GM21367 (cell line): ENCODE results near the gene CACNA1E.
"Not testable (repeated sequence)": the region's sequence is repeated elsewhere in the genome, so short reads cannot be mapped to it uniquely, and the experiment has no call there.

ENCODE experiments used
- ATAC-seq: cut with Tn5 transposase; IDR thresholded peaks from one replicate; pipeline ENCODE4 v1.9.1; 2021; ENCODE audit not compliant: unreplicated experiment

The CACNA1E gene

DNA sequence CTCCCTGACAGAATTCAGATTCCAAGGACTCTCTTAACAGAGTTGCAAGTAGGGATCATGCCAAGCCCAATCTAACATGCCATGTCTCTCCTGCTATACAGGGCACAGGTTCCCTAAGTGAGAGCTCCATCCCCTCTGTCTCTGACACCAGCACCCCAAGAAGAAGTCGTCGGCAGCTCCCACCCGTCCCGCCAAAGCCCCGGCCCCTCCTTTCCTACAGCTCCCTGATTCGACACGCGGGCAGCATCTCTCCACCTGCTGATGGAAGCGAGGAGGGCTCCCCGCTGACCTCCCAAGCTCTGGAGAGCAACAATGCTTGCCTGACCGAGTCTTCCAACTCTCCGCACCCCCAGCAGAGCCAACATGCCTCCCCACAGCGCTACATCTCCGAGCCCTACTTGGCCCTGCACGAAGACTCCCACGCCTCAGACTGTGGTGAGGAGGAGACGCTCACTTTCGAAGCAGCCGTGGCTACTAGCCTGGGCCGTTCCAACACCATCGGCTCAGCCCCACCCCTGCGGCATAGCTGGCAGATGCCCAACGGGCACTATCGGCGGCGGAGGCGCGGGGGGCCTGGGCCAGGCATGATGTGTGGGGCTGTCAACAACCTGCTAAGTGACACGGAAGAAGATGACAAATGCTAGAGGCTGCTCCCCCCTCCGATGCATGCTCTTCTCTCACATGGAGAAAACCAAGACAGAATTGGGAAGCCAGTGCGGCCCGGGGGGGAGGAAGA is 315.0 kb downstream of the CACNA1E start:
- ATAC-seq, result no peak

GRCh38 chr1:181801617-181802016 is 318.3 kb downstream of the CACNA1E start:
- no peak for ATAC-seq

DNA sequence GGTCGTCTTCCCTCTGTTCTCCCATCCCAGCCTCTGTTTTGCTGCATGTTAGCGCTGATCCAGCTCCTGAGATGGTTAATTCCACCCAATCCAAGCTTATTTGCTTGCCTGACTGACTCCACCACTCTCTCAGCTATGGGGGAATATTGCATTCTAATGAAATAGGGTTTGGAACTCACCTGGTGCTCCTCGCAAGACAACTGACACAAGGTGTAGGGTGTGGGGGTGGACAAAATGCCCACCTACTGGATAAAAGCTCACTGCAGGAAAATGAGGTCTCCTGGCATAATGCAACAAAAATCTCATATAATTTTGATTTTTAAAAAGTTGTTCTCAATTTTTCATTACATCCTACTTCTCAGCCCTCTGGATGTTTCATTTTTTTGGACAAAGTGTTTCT is 319.1 kb downstream of the CACNA1E start:
- no peak for ATAC-seq

DNA sequence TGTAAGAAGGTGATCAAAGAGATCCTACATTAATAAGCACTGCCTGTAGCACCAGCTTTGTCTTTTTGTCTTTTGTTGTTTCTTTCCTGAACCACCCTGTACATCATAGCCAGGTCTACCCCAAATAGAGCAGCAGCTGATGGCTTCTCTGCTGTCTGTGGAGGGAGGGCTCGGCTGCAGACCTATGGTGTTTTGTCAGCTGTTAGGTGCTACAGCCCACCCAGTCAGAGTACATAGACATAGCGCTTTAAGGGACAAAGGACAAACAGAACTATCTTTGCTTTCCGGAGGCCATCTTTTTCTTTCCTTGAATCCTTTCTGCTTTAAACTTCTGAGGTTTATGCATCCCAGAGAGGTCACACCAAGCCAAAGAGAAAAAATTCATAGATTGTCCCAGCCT is 320.1 kb downstream of the CACNA1E start:
- no peak for ATAC-seq

- no peak for ATAC-seq
Measured at GRCh38 chr1:181804989-181805388, 321.7 kb downstream of the CACNA1E start.

GRCh38 chr1:181806746-181807145 is 323.4 kb downstream of the CACNA1E start:
- ATAC-seq, result no peak

GRCh38 chr1:181807251-181807650 is 323.9 kb downstream of the CACNA1E start:
- no peak for ATAC-seq

- ATAC-seq, result no peak
Measured at GRCh38 chr1:181809991-181810545, 326.8 kb downstream of the CACNA1E start.

DNA sequence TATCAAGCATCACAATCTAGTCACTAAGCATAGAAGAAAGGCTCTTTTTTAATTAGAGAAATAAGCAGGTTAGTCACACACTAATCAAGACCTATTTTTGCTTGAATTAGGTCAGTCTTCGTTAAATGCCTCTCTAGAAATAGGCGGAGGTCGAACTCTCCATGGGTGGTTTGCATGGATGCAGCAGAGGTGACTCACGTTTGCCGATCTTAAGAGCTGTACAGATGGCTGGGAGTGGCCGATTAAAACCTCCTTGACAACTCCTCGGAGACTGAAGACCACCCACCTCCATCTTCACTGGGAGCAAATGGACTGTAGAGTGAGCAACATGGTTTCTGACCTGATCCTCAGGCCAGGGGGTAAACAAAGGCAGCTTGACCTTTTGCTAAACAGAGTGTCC is 328.9 kb downstream of the CACNA1E start:
- ATAC-seq, result no peak

DNA sequence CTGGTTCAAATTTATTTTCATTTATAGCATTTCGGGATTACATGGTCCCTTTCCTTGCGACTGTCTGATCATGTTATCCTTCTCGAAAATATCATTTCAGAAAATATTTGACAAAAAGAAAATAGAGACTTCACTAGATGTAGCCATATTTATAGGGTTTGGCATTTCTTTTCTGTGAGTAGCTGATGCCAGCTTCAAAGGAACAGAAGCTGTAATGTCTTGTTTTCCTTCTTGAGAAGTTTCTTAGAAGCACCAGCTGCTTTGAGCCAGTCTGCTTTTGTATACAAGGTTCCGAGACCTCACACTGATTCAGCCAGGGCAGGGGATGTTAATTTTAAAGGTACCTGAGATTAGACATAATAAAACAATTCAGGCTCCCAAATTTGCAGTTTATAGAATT is 329.9 kb downstream of the CACNA1E start:
- ATAC-seq, result no peak

DNA sequence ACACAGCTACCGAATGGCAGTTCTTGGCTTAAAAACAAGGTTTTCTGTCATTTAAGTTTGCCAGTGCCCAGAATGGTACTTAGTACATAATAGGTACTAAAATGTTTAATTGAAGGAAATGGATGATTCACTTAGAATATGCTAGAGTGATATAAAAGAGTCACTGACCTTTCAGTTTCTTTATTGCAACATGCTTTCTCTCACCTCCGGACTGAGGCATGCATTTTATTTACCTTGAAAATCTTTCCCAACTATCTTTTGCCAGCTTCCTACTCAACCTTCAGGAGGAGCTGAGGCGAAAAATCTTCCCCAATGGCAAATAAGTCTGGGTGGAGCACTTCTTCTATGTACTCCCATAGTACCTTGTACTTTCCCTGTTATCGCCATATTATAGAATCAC is 333.3 kb downstream of the CACNA1E start:
- ATAC-seq, result no peak

GRCh38 chr1:181817091-181817490 is 333.8 kb downstream of the CACNA1E start:
- ATAC-seq, result no peak

DNA sequence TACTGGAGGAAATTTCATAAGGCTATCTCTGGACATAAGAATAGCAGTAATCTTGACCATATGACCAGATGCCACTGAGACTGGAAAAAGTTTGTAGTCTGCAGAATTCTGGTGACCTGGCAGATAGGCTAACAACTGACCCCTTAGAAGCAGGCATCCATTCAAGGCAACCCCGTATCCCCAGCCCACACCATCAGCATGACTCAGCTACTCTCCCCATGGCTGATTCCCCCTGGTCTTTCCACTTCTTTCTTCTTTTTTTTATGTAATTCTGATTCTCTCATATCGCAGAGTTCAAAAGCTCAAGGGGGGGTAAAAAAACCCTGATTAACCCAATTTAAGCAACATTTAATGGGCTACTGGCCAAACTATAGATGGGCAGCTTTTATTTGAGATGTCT is 335.1 kb downstream of the CACNA1E start:
- ATAC-seq, result no peak

- no peak for ATAC-seq
Measured at GRCh38 chr1:181818943-181819342, 335.6 kb downstream of the CACNA1E start.

DNA sequence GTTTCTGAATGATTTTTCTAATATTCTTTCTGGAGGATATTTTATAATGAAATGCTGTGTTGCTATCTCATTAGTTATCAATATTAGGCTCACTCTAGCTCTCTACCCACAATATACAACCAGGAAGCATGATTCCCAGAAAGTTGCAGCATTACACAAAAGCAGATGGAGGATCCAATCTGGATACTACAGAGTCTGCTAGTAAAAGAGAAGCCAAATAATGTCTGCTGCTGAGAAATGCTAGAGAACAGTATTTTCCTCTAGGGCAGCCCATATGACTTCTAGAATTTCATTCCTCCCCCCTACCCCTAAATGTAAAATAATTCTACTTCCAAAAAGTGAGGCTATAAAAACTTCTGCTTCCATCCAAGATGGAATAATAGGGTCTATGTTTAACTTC is 338.4 kb downstream of the CACNA1E start:
- no peak for ATAC-seq

- ATAC-seq, result not testable (repeated sequence)
Measured at GRCh38 chr1:181832173-181832880, 349.0 kb downstream of the CACNA1E start.

GRCh38 chr1:181846001-181846645 is 362.8 kb downstream of the CACNA1E start:
- ATAC-seq, result no peak

GRCh38 chr1:181846681-181847080 is 363.4 kb downstream of the CACNA1E start:
- ATAC-seq, result no peak

DNA sequence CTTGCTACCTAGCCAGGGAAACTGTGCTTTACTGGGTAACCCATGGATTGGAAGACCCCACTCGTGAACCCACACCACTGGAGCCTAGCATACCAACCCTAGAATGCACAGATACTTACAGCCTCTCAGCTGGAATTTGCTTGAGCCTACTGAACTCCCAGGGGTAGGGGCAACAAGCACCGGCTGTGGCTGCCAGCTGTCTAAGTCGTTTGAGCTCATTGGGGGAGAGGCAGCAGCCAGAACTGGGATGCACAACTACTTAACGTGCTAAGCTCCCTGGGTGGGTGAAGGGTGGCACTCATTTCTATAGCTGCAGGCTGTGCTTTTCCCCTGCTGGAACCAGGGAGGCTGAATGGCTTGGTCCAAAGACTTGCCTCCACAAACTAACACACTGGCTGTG is 365.8 kb downstream of the CACNA1E start:
- no peak for ATAC-seq

DNA sequence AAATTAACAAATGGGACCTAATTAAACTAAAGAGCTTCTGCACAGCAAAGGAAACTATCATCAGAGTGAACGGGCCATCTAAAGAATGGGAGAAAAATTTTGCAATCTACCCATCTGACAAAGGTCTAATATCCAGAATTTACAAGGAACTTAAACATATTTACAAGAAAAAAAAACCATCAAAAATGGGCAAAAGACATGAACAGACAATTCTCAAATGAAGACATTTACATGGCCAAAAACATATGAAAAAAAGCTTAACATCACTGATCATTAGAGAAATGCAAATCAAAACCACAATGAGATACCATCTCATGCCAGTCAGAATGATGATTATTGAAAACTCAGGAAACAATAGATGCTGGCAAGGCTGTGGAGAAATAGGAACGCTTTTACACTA is 370.9 kb downstream of the CACNA1E start:
- not testable (repeated sequence) for ATAC-seq

- ATAC-seq, result no peak
Measured at GRCh38 chr1:181855380-181855779, 372.1 kb downstream of the CACNA1E start.
